Sigmoid colon (tissue), 4 donors: ENCODE results near the gene KCTD1.

Experiments used
- EP300 ChIP-seq, 4 donors: sonication (generic); formaldehyde crosslinking; IDR thresholded peaks; one replicate each; pipeline ENCODE4 v1.6.1; 2017; ENCODE audit warnings: antibody characterized with exemption in 4 of 4
- POLR2A ChIP-seq, 2 donors: fragments of 450-650 bp; IDR thresholded peaks; one replicate each; pipeline ENCODE4 v1.6.1; 2016; ENCODE audit warnings: antibody characterized with exemption in 2 of 2, mild to moderate bottlenecking in 2 of 2, moderate library complexity in 2 of 2
- POLR2AphosphoS5 ChIP-seq, 4 donors: sonication (generic); formaldehyde crosslinking; IDR thresholded peaks; one replicate each; pipeline ENCODE4 v1.6.1; 2017; ENCODE audit warnings: antibody characterized with exemption in 4 of 4
- TF ChIP-seq, protein P1 (sequence below), 4 experiments: fragments of 450-650 bp in 3 of 4; fragments of 200-600 bp in 1 of 4; IDR thresholded peaks; one replicate each; pipeline ENCODE4 v1.5.1; 2016 to 2019; ENCODE audit warnings: antibody characterized with exemption in 4 of 4, mild to moderate bottlenecking in 3 of 4, moderate library complexity in 2 of 4

DNA sequence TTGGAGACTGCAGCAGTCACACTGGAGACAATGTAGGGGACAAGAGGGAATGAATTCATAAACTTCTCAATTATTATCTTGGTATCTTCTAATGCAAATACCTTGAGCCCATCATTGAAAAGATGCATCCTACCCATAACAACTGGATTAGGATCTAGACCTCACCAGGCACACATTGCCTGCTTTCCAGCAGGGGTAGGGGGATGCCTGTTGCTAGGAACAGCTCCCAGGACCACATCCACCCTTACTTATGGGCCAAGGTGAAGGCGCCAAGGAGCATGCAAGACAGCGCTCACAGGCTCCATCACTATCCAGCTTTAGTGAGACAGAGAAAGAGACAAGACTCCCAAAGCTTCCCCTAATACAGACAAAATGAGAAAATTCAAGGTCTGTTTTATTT lies 24.4 kb downstream of the KCTD1 start:
- TF ChIP-seq POLR2A (IDR thresholded peaks at IDR 0.05) (no peak), POLR2AphosphoS5 (IDR thresholded peaks at IDR 0.05) (no peak), EP300 (IDR thresholded peaks at IDR 0.05) (no peak)
- TF ChIP-seq, protein P1, sequence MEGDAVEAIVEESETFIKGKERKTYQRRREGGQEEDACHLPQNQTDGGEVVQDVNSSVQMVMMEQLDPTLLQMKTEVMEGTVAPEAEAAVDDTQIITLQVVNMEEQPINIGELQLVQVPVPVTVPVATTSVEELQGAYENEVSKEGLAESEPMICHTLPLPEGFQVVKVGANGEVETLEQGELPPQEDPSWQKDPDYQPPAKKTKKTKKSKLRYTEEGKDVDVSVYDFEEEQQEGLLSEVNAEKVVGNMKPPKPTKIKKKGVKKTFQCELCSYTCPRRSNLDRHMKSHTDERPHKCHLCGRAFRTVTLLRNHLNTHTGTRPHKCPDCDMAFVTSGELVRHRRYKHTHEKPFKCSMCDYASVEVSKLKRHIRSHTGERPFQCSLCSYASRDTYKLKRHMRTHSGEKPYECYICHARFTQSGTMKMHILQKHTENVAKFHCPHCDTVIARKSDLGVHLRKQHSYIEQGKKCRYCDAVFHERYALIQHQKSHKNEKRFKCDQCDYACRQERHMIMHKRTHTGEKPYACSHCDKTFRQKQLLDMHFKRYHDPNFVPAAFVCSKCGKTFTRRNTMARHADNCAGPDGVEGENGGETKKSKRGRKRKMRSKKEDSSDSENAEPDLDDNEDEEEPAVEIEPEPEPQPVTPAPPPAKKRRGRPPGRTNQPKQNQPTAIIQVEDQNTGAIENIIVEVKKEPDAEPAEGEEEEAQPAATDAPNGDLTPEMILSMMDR (IDR thresholded peaks at IDR 0.05), result no peak
